Measurements from ENCODE around the gene MRPL37.

DNA sequence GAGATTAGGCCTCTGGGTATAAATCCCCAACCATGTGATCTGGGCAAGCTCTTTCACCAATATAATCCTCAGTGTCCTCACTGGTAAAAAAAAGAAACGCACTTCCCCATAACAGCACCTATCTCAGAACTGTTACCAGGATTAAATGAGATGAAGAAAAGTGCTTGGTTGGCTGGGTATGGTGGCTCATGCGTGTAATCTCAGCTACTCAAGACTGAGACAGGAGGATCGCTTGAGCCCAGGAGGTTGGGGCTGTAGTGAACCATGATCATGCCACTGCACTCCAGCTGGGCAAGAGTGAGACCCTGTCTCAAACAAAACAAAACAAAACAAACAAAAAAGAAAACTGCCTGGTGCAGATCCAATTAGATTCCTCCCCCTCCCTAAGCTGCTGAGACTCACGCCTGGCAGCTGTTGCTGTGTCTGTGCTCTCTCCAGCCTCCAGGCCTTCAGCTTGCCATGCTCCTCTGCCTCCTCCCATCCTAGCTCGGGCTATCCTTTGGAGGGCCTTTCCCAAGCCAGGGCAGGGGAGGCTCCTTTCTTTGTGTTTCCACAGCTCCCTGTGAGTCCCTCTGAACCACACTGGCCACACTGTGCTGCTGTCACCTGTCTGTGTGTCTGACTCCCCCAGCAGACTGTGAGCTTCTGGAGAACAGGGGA, 19.1 kb upstream of the MRPL37 start:
- TF ChIP-seq, protein P1, sequence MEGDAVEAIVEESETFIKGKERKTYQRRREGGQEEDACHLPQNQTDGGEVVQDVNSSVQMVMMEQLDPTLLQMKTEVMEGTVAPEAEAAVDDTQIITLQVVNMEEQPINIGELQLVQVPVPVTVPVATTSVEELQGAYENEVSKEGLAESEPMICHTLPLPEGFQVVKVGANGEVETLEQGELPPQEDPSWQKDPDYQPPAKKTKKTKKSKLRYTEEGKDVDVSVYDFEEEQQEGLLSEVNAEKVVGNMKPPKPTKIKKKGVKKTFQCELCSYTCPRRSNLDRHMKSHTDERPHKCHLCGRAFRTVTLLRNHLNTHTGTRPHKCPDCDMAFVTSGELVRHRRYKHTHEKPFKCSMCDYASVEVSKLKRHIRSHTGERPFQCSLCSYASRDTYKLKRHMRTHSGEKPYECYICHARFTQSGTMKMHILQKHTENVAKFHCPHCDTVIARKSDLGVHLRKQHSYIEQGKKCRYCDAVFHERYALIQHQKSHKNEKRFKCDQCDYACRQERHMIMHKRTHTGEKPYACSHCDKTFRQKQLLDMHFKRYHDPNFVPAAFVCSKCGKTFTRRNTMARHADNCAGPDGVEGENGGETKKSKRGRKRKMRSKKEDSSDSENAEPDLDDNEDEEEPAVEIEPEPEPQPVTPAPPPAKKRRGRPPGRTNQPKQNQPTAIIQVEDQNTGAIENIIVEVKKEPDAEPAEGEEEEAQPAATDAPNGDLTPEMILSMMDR (IDR thresholded peaks at IDR 0.05; ENCODE audit: extremely low read depth in 1 of 2, insufficient read depth in 1 of 2, low read depth in 1 of 2, low read length in 2 of 2), result no peak
- TF ChIP-seq MYC (IDR thresholded peaks at IDR 0.05; ENCODE audit: low read depth, low read length) (no peak), POLR2A (IDR thresholded peaks at IDR 0.05; ENCODE audit: low read depth, low read length) (no peak), POLR2AphosphoS5 (IDR thresholded peaks at IDR 0.05; ENCODE audit: insufficient read depth, low read depth, low read length) (no peak), EZH2 (IDR thresholded peaks at IDR 0.05; ENCODE audit: borderline replicate concordance, low read depth, low read length, severe bottlenecking) (no peak), FOS (IDR thresholded peaks at IDR 0.05; ENCODE audit: borderline replicate concordance, insufficient read depth, low read length) (no peak), JUN (IDR thresholded peaks at IDR 0.05; ENCODE audit: borderline replicate concordance, insufficient read depth, insufficient read length, low read depth) (no peak)
- TF ChIP-seq, protein P2, sequence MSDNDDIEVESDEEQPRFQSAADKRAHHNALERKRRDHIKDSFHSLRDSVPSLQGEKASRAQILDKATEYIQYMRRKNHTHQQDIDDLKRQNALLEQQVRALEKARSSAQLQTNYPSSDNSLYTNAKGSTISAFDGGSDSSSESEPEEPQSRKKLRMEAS (IDR thresholded peaks at IDR 0.05; ENCODE audit: insufficient read depth, insufficient read length), result no peak

Data from endothelial cell of umbilical vein (primary cell).